ENCODE measurements around the gene AAGAB. TPM values are rescaled to one million over a fixed set of nuclear protein-coding genes. Genes with fewer than 3 reads are reported as not detected.

The AAGAB gene
- total RNA-seq, 2 experiments from 2014 or later: 45.3 to 46.7 TPM

- Mint-ChIP-seq H3K36me3 (ENCODE audit: low read depth) (peaks cover 65% of the 10 kb centered on the region), H3K27ac (peak overlapping the region; percentile 38), H3K4me1 (peaks cover 25% of the 10 kb centered on the region), H3K4me3 (no peak overlapping the region), H3K9me3 (no peaks in the 10 kb centered on the region), H3K27me3 (no peaks in the 10 kb centered on the region)
- ChIA-PET CTCF (no interaction called here), POLR2A (no interaction called here)
- DNase-seq: no peak
Measured at GRCh38 chr15:67166280-67167009, 88.0 kb downstream of the AAGAB start.

- no peaks in the 10 kb centered on the region for H3K9me3 Mint-ChIP-seq
- peaks cover 57% of the 10 kb centered on the region for H3K36me3 Mint-ChIP-seq (ENCODE audit: low read depth)
- no peak for DNase-seq
- H3K27me3 Mint-ChIP-seq: no peaks in the 10 kb centered on the region
- no peak overlapping the region for H3K27ac Mint-ChIP-seq
- CTCF ChIA-PET: no interaction called here
- H3K4me1 Mint-ChIP-seq: peaks cover 28% of the 10 kb centered on the region
- no peak overlapping the region for H3K4me3 Mint-ChIP-seq
- POLR2A ChIA-PET: no interaction called here
Measured at GRCh38 chr15:67165254-67166253, 88.9 kb downstream of the AAGAB start.

GRCh38 chr15:67164811-67165253 is 89.6 kb downstream of the AAGAB start:
- ChIA-PET CTCF (no interaction called here), POLR2A (no interaction called here)
- H3K27ac Mint-ChIP-seq: no peak overlapping the region
- peaks cover 50% of the 10 kb centered on the region for H3K36me3 Mint-ChIP-seq (ENCODE audit: low read depth)
- no peak overlapping the region for H3K4me3 Mint-ChIP-seq
- peaks cover 27% of the 10 kb centered on the region for H3K4me1 Mint-ChIP-seq
- no peaks in the 10 kb centered on the region for H3K9me3 Mint-ChIP-seq
- no peaks in the 10 kb centered on the region for H3K27me3 Mint-ChIP-seq
- no peak for DNase-seq

GRCh38 chr15:67164401-67164791 is 90.1 kb downstream of the AAGAB start:
- CTCF ChIA-PET: interaction anchor here (0.6 kb wide), 1 partner anchor 34 kb away, joined by 4 read pairs; no protein-coding TSS in a partner anchor
- Mint-ChIP-seq H3K27ac (no peak overlapping the region), H3K4me3 (no peak overlapping the region), H3K9me3 (no peaks in the 10 kb centered on the region), H3K4me1 (peaks cover 30% of the 10 kb centered on the region), H3K27me3 (no peaks in the 10 kb centered on the region), H3K36me3 (ENCODE audit: low read depth) (peaks cover 46% of the 10 kb centered on the region)
- DNase-seq: no peak
- POLR2A ChIA-PET: no interaction called here

GRCh38 chr15:67163180-67163579 is 91.3 kb downstream of the AAGAB start:
- Mint-ChIP-seq H3K4me1 (peaks cover 30% of the 10 kb centered on the region), H3K27ac (no peak overlapping the region), H3K27me3 (no peaks in the 10 kb centered on the region), H3K4me3 (no peak overlapping the region), H3K36me3 (ENCODE audit: low read depth) (peaks cover 41% of the 10 kb centered on the region), H3K9me3 (no peaks in the 10 kb centered on the region)
- ChIA-PET CTCF (interaction anchor here (1.0 kb wide), 1 partner anchor 9 kb away, joined by 3 read pairs; no protein-coding TSS in a partner anchor), POLR2A (no interaction called here)
- DNase-seq: no peak

- H3K4me1 Mint-ChIP-seq: peaks cover 40% of the 10 kb centered on the region
Measured at GRCh38 chr15:67161881-67162280, 92.6 kb downstream of the AAGAB start.

GRCh38 chr15:67161412-67161811 is 93.0 kb downstream of the AAGAB start:
- POLR2A ChIA-PET: no interaction called here
- Mint-ChIP-seq H3K27ac (no peak overlapping the region), H3K9me3 (peaks cover 1% of the 10 kb centered on the region), H3K4me1 (peaks cover 42% of the 10 kb centered on the region), H3K27me3 (no peaks in the 10 kb centered on the region), H3K36me3 (ENCODE audit: low read depth) (peaks cover 37% of the 10 kb centered on the region), H3K4me3 (no peak overlapping the region)
- no peak for DNase-seq
- CTCF ChIA-PET: interaction anchor here (0.7 to 1.3 kb wide), 4 partner anchors 10 to 27 kb away, joined by 3 to 4 read pairs (median 3); no protein-coding TSS in a partner anchor

More at GRCh38 chr15:67161881-67162280, 92.6 kb downstream of the AAGAB start:
- no peaks in the 10 kb centered on the region for H3K9me3 Mint-ChIP-seq
- DNase-seq: no peak
- H3K27ac Mint-ChIP-seq: no peak overlapping the region
- H3K27me3 Mint-ChIP-seq: no peaks in the 10 kb centered on the region
- no peak overlapping the region for H3K4me3 Mint-ChIP-seq
- peaks cover 39% of the 10 kb centered on the region for H3K36me3 Mint-ChIP-seq (ENCODE audit: low read depth)
- CTCF ChIA-PET: interaction anchor here (0.7 to 1.3 kb wide), 3 partner anchors 11 to 26 kb away, joined by 3 to 4 read pairs (median 3); no protein-coding TSS in a partner anchor
- POLR2A ChIA-PET: no interaction called here

GRCh38 chr15:67158367-67158766 is 96.1 kb downstream of the AAGAB start:
- H3K27me3 Mint-ChIP-seq: no peaks in the 10 kb centered on the region
- CTCF ChIA-PET: no interaction called here
- no peak for DNase-seq
- H3K4me1 Mint-ChIP-seq: peaks cover 59% of the 10 kb centered on the region
- H3K9me3 Mint-ChIP-seq: peaks cover 4% of the 10 kb centered on the region
- H3K36me3 Mint-ChIP-seq (ENCODE audit: low read depth): peaks cover 49% of the 10 kb centered on the region
- POLR2A ChIA-PET: no interaction called here
- H3K27ac Mint-ChIP-seq: peak overlapping the region; percentile 10
- no peak overlapping the region for H3K4me3 Mint-ChIP-seq

GRCh38 chr15:67157521-67158252 is 96.8 kb downstream of the AAGAB start:
- no peaks in the 10 kb centered on the region for H3K27me3 Mint-ChIP-seq
- peaks cover 52% of the 10 kb centered on the region for H3K36me3 Mint-ChIP-seq (ENCODE audit: low read depth)
- no peak overlapping the region for H3K27ac Mint-ChIP-seq
- H3K4me3 Mint-ChIP-seq: no peak overlapping the region
- CTCF ChIA-PET: no interaction called here
- no peak for DNase-seq
- POLR2A ChIA-PET: no interaction called here
- H3K9me3 Mint-ChIP-seq: peaks cover 4% of the 10 kb centered on the region
- peaks cover 60% of the 10 kb centered on the region for H3K4me1 Mint-ChIP-seq

GRCh38 chr15:67156834-67157233 is 97.6 kb downstream of the AAGAB start:
- no peaks in the 10 kb centered on the region for H3K27me3 Mint-ChIP-seq
- H3K9me3 Mint-ChIP-seq: peaks cover 4% of the 10 kb centered on the region
- no peak overlapping the region for H3K27ac Mint-ChIP-seq
- H3K36me3 Mint-ChIP-seq (ENCODE audit: low read depth): peaks cover 53% of the 10 kb centered on the region
- H3K4me1 Mint-ChIP-seq: peaks cover 60% of the 10 kb centered on the region
- ChIA-PET CTCF (no interaction called here), POLR2A (no interaction called here)
- H3K4me3 Mint-ChIP-seq: no peak overlapping the region
- no peak for DNase-seq

GRCh38 chr15:67156426-67156825 is 98.0 kb downstream of the AAGAB start:
- peaks cover 55% of the 10 kb centered on the region for H3K4me1 Mint-ChIP-seq
- peaks cover 4% of the 10 kb centered on the region for H3K9me3 Mint-ChIP-seq
- POLR2A ChIA-PET: no interaction called here
- H3K4me3 Mint-ChIP-seq: no peak overlapping the region
- CTCF ChIA-PET: no interaction called here
- H3K36me3 Mint-ChIP-seq (ENCODE audit: low read depth): peaks cover 53% of the 10 kb centered on the region
- DNase-seq: no peak
- H3K27me3 Mint-ChIP-seq: no peaks in the 10 kb centered on the region
- H3K27ac Mint-ChIP-seq: no peak overlapping the region

GRCh38 chr15:67154249-67154648 is 100.2 kb downstream of the AAGAB start:
- H3K9me3 Mint-ChIP-seq: peaks cover 4% of the 10 kb centered on the region
- no peak overlapping the region for H3K4me3 Mint-ChIP-seq
- DNase-seq: no peak
- H3K27me3 Mint-ChIP-seq: no peaks in the 10 kb centered on the region
- peaks cover 56% of the 10 kb centered on the region for H3K36me3 Mint-ChIP-seq (ENCODE audit: low read depth)
- H3K27ac Mint-ChIP-seq: no peak overlapping the region
- H3K4me1 Mint-ChIP-seq: peaks cover 64% of the 10 kb centered on the region
- ChIA-PET CTCF (no interaction called here), POLR2A (no interaction called here)

Measured in activated CD4-positive, alpha-beta T cell treated with anti-CD3 and anti-CD28 coated beads, Interleukin-2, amount 10 ng/mL, durations not matched to agents 7 days and 5 days (primary cell).